GM21717 (cell line): Measurements from ENCODE around the gene CEP95.
"Not testable (repeated sequence)": the region's sequence is repeated elsewhere in the genome, so short reads cannot be mapped to it uniquely, and the experiment has no call there.

Source experiments
- ATAC-seq: cut with Tn5 transposase; IDR thresholded peaks from one replicate; pipeline ENCODE4 v1.9.1; 2021; ENCODE audit warnings: mild to moderate bottlenecking, moderate library complexity; ENCODE audit not compliant: unreplicated experiment

Gene CEP95

GRCh38 chr17:64572682-64573154 lies 65.9 kb downstream of the CEP95 start:
- no peak for ATAC-seq

GRCh38 chr17:64573214-64573613 lies 66.4 kb downstream of the CEP95 start:
- ATAC-seq: no peak

- ATAC-seq: no peak
Measured at GRCh38 chr17:64574646-64575045, 67.9 kb downstream of the CEP95 start.

- ATAC-seq: no peak
Measured at GRCh38 chr17:64575431-64575830, 68.7 kb downstream of the CEP95 start.

GRCh38 chr17:64577025-64577424 lies 70.2 kb downstream of the CEP95 start:
- not testable (repeated sequence) for ATAC-seq

- ATAC-seq: no peak
Measured at GRCh38 chr17:64579917-64580316, 73.1 kb downstream of the CEP95 start.

- no peak for ATAC-seq
Measured at GRCh38 chr17:64580384-64581315, 73.9 kb downstream of the CEP95 start.

- ATAC-seq: no peak
Measured at GRCh38 chr17:64583038-64583437, 76.3 kb downstream of the CEP95 start.

GRCh38 chr17:64585146-64585545 lies 78.4 kb downstream of the CEP95 start:
- no peak for ATAC-seq
